Measurements from ENCODE around the gene PVRIG.
"Not testable (repeated sequence)": the region's sequence is repeated elsewhere in the genome, so short reads cannot be mapped to it uniquely, and the experiment has no call there.

The PVRIG gene

GRCh38 chr7:100234660-100235317, 15.0 kb downstream of the PVRIG start:
- DNase-seq (ENCODE audit: low spot score), result not testable (repeated sequence)

GRCh38 chr7:100239975-100240374, 20.2 kb downstream of the PVRIG start:
- not testable (repeated sequence) for DNase-seq (ENCODE audit: low spot score)

- not testable (repeated sequence) for DNase-seq (ENCODE audit: low spot score)
Observed at GRCh38 chr7:100243385-100243784, 23.6 kb downstream of the PVRIG start.

GRCh38 chr7:100244988-100245605, 25.3 kb downstream of the PVRIG start:
- DNase-seq (ENCODE audit: low spot score), result not testable (repeated sequence)

- DNase-seq (ENCODE audit: low spot score), result not testable (repeated sequence)
Observed at GRCh38 chr7:100246121-100246864, 26.5 kb downstream of the PVRIG start.

- DNase-seq (ENCODE audit: low spot score), result not testable (repeated sequence)
Observed at GRCh38 chr7:100246865-100247137, 27.1 kb downstream of the PVRIG start.

- DNase-seq (ENCODE audit: low spot score), result no peak
Observed at GRCh38 chr7:100247152-100247757, 27.5 kb downstream of the PVRIG start.

GRCh38 chr7:100248483-100248882, 28.7 kb downstream of the PVRIG start:
- DNase-seq (ENCODE audit: low spot score), result no peak

- no peak for DNase-seq (ENCODE audit: low spot score)
Observed at GRCh38 chr7:100257017-100257416, 37.3 kb downstream of the PVRIG start.

GRCh38 chr7:100259984-100260383, 40.2 kb downstream of the PVRIG start:
- DNase-seq (ENCODE audit: low spot score), result not testable (repeated sequence)

GRCh38 chr7:100262896-100263295, 43.1 kb downstream of the PVRIG start:
- DNase-seq (ENCODE audit: low spot score), result not testable (repeated sequence)

GRCh38 chr7:100264223-100264622, 44.5 kb downstream of the PVRIG start:
- not testable (repeated sequence) for DNase-seq (ENCODE audit: low spot score)

- not testable (repeated sequence) for DNase-seq (ENCODE audit: low spot score)
Observed at GRCh38 chr7:100264669-100265165, 45.0 kb downstream of the PVRIG start.

- DNase-seq (ENCODE audit: low spot score), result not testable (repeated sequence)
Observed at GRCh38 chr7:100265851-100266250, 46.1 kb downstream of the PVRIG start.

- DNase-seq (ENCODE audit: low spot score), result no peak
Observed at GRCh38 chr7:100266576-100267354, 47.0 kb downstream of the PVRIG start.

- DNase-seq (ENCODE audit: low spot score), result no peak
Observed at GRCh38 chr7:100267648-100268047, 47.9 kb downstream of the PVRIG start.

GRCh38 chr7:100268882-100269281, 49.1 kb downstream of the PVRIG start:
- DNase-seq (ENCODE audit: low spot score), result not testable (repeated sequence)

- not testable (repeated sequence) for DNase-seq (ENCODE audit: low spot score)
Observed at GRCh38 chr7:100269306-100270045, 49.7 kb downstream of the PVRIG start.

- DNase-seq (ENCODE audit: low spot score), result peak; percentile 33
Observed at GRCh38 chr7:100270046-100270918, 50.5 kb downstream of the PVRIG start.

All from putamen (tissue), 1 donor.